Measurements from ENCODE around the gene XXYLT1. TPM values are rescaled to one million over a fixed set of nuclear protein-coding genes. Genes with fewer than 3 reads are reported as not detected.

XXYLT1 gene
- total RNA-seq, 1 experiment from 2014 or later = 25.5 TPM

DNA sequence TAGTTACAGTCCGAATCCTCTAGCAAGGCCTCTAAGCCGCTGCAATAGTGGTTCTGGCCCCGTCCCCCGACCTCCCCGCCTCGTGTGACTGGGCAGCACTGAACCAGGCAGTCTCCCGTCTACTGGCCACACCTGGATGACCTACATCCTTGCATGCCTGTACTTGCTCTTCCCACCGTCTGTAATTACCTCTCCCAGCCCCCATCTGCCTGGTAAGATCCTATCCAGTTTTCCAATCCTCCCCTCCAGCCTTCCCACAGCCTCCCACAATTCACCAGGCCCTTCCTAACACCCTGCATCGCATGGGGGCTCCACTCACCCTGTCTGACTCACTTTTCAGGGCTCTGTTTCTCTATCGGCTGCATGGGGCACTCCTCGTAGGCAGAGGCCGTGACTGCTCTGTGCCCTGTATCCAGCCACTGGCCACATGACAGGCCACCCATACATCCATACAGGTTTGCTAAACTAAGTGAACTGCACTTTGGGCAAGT lies 32.8 kb downstream of the XXYLT1 start:
- Histone ChIP-seq H3K4me2 (ENCODE audit: low read length) (no peak overlapping the region), H3F3A (ENCODE audit: low read length, unreplicated experiment) (no peaks in the 10 kb centered on the region), H2AFZ (ENCODE audit: low read length) (no peak overlapping the region), H3K27me3 (ENCODE audit: low read length) (no peaks in the 10 kb centered on the region), H3K9me3 (ENCODE audit: low read length) (no peaks in the 10 kb centered on the region), H3K4me1 (ENCODE audit: insufficient read depth, low read length) (no peaks in the 10 kb centered on the region), H3K4me3 (ENCODE audit: low read length) (no peak overlapping the region), H4K20me1 (ENCODE audit: low read length) (no peaks in the 10 kb centered on the region), H3K9ac (ENCODE audit: low read length) (no peak overlapping the region), H3K79me2 (ENCODE audit: low read length) (peaks cover 9% of the 10 kb centered on the region; the same call in 1 of the 2 replicates), H3K27ac (ENCODE audit: low read length) (no peak overlapping the region), H3K36me3 (ENCODE audit: low read depth, low read length) (no peaks in the 10 kb centered on the region), H3K9me2 (replicated peaks; ENCODE audit: low read length) (no peaks in the 10 kb centered on the region)
- ATAC-seq = no peak
- no TSS peak for BruUV-seq (replicated peaks)
- ChIA-PET POLR2A (ENCODE audit: unreplicated experiment) (no interaction called here), CTCF (no interaction called here)
- DNase-seq = no peak
- intact Hi-C loops (cut with micrococcal nuclease) = no loop called here
- TF ChIP-seq CTCF (conservative IDR thresholded peaks at IDR 0.05; ENCODE audit: low read depth, low read length) = no peak
- no peak for TF ChIP-seq EZH2 (IDR thresholded peaks at IDR 0.05; ENCODE audit: low read length, unreplicated experiment)
- TF ChIP-seq EZH2phosphoT487 (IDR thresholded peaks at IDR 0.05; ENCODE audit: borderline replicate concordance, low read length) = no peak

- POLR2A ChIA-PET (ENCODE audit: unreplicated experiment) = no interaction called here
- Histone ChIP-seq H3K27me3 (ENCODE audit: low read length) (no peaks in the 10 kb centered on the region), H3K9me3 (ENCODE audit: low read length) (no peaks in the 10 kb centered on the region), H3K4me1 (ENCODE audit: insufficient read depth, low read length) (no peaks in the 10 kb centered on the region), H3K79me2 (ENCODE audit: low read length) (peaks cover 9% of the 10 kb centered on the region; the same call in 1 of the 2 replicates), H3K4me3 (ENCODE audit: low read length) (no peak overlapping the region), H3K9me2 (replicated peaks; ENCODE audit: low read length) (no peaks in the 10 kb centered on the region), H3K36me3 (ENCODE audit: low read depth, low read length) (no peaks in the 10 kb centered on the region), H3K27ac (ENCODE audit: low read length) (no peak overlapping the region), H3K9ac (ENCODE audit: low read length) (no peak overlapping the region), H4K20me1 (ENCODE audit: low read length) (no peaks in the 10 kb centered on the region), H3F3A (ENCODE audit: low read length, unreplicated experiment) (no peaks in the 10 kb centered on the region), H2AFZ (ENCODE audit: low read length) (no peak overlapping the region), H3K4me2 (ENCODE audit: low read length) (no peak overlapping the region)
- intact Hi-C loops (cut with micrococcal nuclease) = no loop called here
- DNase-seq (no peak), ATAC-seq (no peak)
- TF ChIP-seq CTCF (conservative IDR thresholded peaks at IDR 0.05; ENCODE audit: low read depth, low read length) (no peak), EZH2phosphoT487 (IDR thresholded peaks at IDR 0.05; ENCODE audit: borderline replicate concordance, low read length) (no peak), EZH2 (IDR thresholded peaks at IDR 0.05; ENCODE audit: low read length, unreplicated experiment) (no peak)
- CTCF ChIA-PET = no interaction called here
- BruUV-seq (replicated peaks) = no TSS peak
Measured at GRCh38 chr3:195236801-195237570, 34.0 kb downstream of the XXYLT1 start.
